ENCODE results near the gene OMD.

DNA sequence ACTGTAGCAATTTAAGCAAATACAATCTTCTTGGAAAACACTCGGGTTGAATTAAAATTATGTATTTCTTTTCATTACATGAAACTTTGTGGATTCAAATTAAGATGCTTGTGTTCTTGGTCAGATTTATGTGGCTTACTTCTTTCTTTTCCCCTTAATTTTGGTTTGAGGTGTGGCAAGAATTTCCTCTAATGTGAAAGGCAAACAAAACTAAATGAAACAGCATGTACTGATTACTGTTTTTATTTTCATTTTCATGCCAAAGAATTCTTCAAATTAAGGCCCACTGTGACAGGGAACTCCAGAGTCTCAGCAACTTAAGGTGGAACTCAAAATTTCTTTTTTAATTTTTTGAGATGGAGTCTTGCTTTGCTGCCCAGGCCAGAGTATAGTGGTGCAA lies at the start of gene OMD:
- no peak for TF ChIP-seq CTCF (IDR thresholded peaks at IDR 0.05; ENCODE audit: low read depth, low read length)
- no peak for TF ChIP-seq EZH2phosphoT487 (IDR thresholded peaks at IDR 0.05; ENCODE audit: low read depth)
